ENCODE data around the gene SANBR. TPM values are rescaled to one million over a fixed set of nuclear protein-coding genes. Genes with fewer than 3 reads are reported as not detected.

Gene SANBR
- total and polyA plus RNA-seq, 4 donors: 2.8 to 17.7 (median 8.2) TPM

GRCh38 chr2:61055557-61055956 lies 10.1 kb upstream of the SANBR start:
- 14 to 17% methylated on average over 2 of the region's 2 CpGs for WGBS, 2 donors
- intact Hi-C loops (cut with DNase I): no loop called here

GRCh38 chr2:61057562-61057961 lies 8.1 kb upstream of the SANBR start:
- no peaks in the 10 kb centered on the region for H3K4me1 ChIP-seq (ENCODE audit: control insufficient read depth in 1 of 2, insufficient read depth in 2 of 2, low read length in 2 of 2)
- intact Hi-C loops (cut with DNase I): no loop called here

More at GRCh38 chr2:61055557-61055956, 10.1 kb upstream of the SANBR start:
- ATAC-seq (ENCODE audit: low FRiP score) (no peak), DNase-seq (no peak)
- Histone ChIP-seq H3K4me1 (ENCODE audit: control insufficient read depth in 1 of 2, insufficient read depth in 2 of 2, low read length in 2 of 2) (no peaks in the 10 kb centered on the region), H3K9me3 (ENCODE audit: control insufficient read depth, low read length) (no peaks in the 10 kb centered on the region), H3K27me3 (ENCODE audit: control insufficient read depth in 1 of 2, insufficient read depth in 2 of 2, low read length in 1 of 2) (no peaks in the 10 kb centered on the region), H3K27ac (ENCODE audit: low read depth in 1 of 2, low read length in 2 of 2) (no peak overlapping the region), H3K36me3 (ENCODE audit: control insufficient read depth in 1 of 2, insufficient read depth in 2 of 2, low read length in 1 of 2) (no peaks in the 10 kb centered on the region), H3K4me3 (ENCODE audit: low read length in 2 of 2) (no peak overlapping the region)

GRCh38 chr2:61059382-61059781 lies 6.3 kb upstream of the SANBR start:
- Histone ChIP-seq H3K4me3 (ENCODE audit: low read length in 2 of 2) (no peak overlapping the region), H3K9me3 (ENCODE audit: control insufficient read depth, low read length) (no peaks in the 10 kb centered on the region), H3K27ac (ENCODE audit: low read depth in 1 of 2, low read length in 2 of 2) (no peak overlapping the region), H3K27me3 (ENCODE audit: control insufficient read depth in 1 of 2, insufficient read depth in 2 of 2, low read length in 1 of 2) (no peaks in the 10 kb centered on the region), H3K36me3 (ENCODE audit: control insufficient read depth in 1 of 2, insufficient read depth in 2 of 2, low read length in 1 of 2) (no peaks in the 10 kb centered on the region), H3K4me1 (ENCODE audit: control insufficient read depth in 1 of 2, insufficient read depth in 2 of 2, low read length in 2 of 2) (no peaks in the 10 kb centered on the region)
- ATAC-seq (ENCODE audit: low FRiP score) (no peak), DNase-seq (no peak)
- intact Hi-C loops (cut with DNase I): no loop called here

More at GRCh38 chr2:61057562-61057961, 8.1 kb upstream of the SANBR start:
- Histone ChIP-seq H3K9me3 (ENCODE audit: control insufficient read depth, low read length) (no peaks in the 10 kb centered on the region), H3K4me3 (ENCODE audit: low read length in 2 of 2) (no peak overlapping the region), H3K27ac (ENCODE audit: low read depth in 1 of 2, low read length in 2 of 2) (no peak overlapping the region), H3K36me3 (ENCODE audit: control insufficient read depth in 1 of 2, insufficient read depth in 2 of 2, low read length in 1 of 2) (no peaks in the 10 kb centered on the region), H3K27me3 (ENCODE audit: control insufficient read depth in 1 of 2, insufficient read depth in 2 of 2, low read length in 1 of 2) (no peaks in the 10 kb centered on the region)
- no peak for DNase-seq
- ATAC-seq (ENCODE audit: low FRiP score): no peak

GRCh38 chr2:61074100-61074499 lies 8.4 kb downstream of the SANBR start:
- no peaks in the 10 kb centered on the region for H3K27me3 ChIP-seq (ENCODE audit: control insufficient read depth in 1 of 2, insufficient read depth in 2 of 2, low read length in 1 of 2)
- no peak overlapping the region for H3K27ac ChIP-seq (ENCODE audit: low read depth in 1 of 2, low read length in 2 of 2)
- DNase-seq (no peak), ATAC-seq (ENCODE audit: low FRiP score) (no peak)
- intact Hi-C loops (cut with DNase I): no loop called here
- peaks cover 4% of the 10 kb centered on the region in 2 donors for H3K36me3 ChIP-seq (ENCODE audit: control insufficient read depth in 1 of 2, insufficient read depth in 2 of 2, low read length in 1 of 2)
- 54 to 57% methylated on average over 1 of the region's 1 CpG for WGBS, 2 donors
- H3K4me1 ChIP-seq (ENCODE audit: control insufficient read depth in 1 of 2, insufficient read depth in 2 of 2, low read length in 2 of 2): no peaks in the 10 kb centered on the region
- H3K4me3 ChIP-seq (ENCODE audit: low read length in 2 of 2): no peak overlapping the region
- no peaks in the 10 kb centered on the region for H3K9me3 ChIP-seq (ENCODE audit: control insufficient read depth, low read length)

- Histone ChIP-seq H3K27ac (ENCODE audit: low read depth in 1 of 2, low read length in 2 of 2) (no peak overlapping the region), H3K4me1 (ENCODE audit: control insufficient read depth in 1 of 2, insufficient read depth in 2 of 2, low read length in 2 of 2) (no peaks in the 10 kb centered on the region), H3K27me3 (ENCODE audit: control insufficient read depth in 1 of 2, insufficient read depth in 2 of 2, low read length in 1 of 2) (no peaks in the 10 kb centered on the region), H3K9me3 (ENCODE audit: control insufficient read depth, low read length) (no peaks in the 10 kb centered on the region), H3K4me3 (ENCODE audit: low read length in 2 of 2) (no peak overlapping the region), H3K36me3 (ENCODE audit: control insufficient read depth in 1 of 2, insufficient read depth in 2 of 2, low read length in 1 of 2) (peaks cover 0 to 2% of the 10 kb centered on the region in 2 donors)
- intact Hi-C loops (cut with DNase I): no loop called here
- no peak for DNase-seq
- no peak for ATAC-seq (ENCODE audit: low FRiP score)
- WGBS, 2 donors: 96 to 99% methylated on average over 1 of the region's 1 CpG
Measured at GRCh38 chr2:61085883-61086282, 20.2 kb downstream of the SANBR start.

- ATAC-seq (ENCODE audit: low FRiP score) (no peak), DNase-seq (no peak)
- no peaks in the 10 kb centered on the region for H3K27me3 ChIP-seq (ENCODE audit: control insufficient read depth in 1 of 2, insufficient read depth in 2 of 2, low read length in 1 of 2)
- H3K4me3 ChIP-seq (ENCODE audit: low read length in 2 of 2): no peak overlapping the region
- H3K27ac ChIP-seq (ENCODE audit: low read depth in 1 of 2, low read length in 2 of 2): no peak overlapping the region
- H3K4me1 ChIP-seq (ENCODE audit: control insufficient read depth in 1 of 2, insufficient read depth in 2 of 2, low read length in 2 of 2): no peaks in the 10 kb centered on the region
- intact Hi-C loops (cut with DNase I): no loop called here
- H3K36me3 ChIP-seq (ENCODE audit: control insufficient read depth in 1 of 2, insufficient read depth in 2 of 2, low read length in 1 of 2): peaks cover 0 to 2% of the 10 kb centered on the region in 2 donors
- no peaks in the 10 kb centered on the region for H3K9me3 ChIP-seq (ENCODE audit: control insufficient read depth, low read length)
Measured at GRCh38 chr2:61089797-61090196, 24.1 kb downstream of the SANBR start.

GRCh38 chr2:61090386-61090921 lies 24.8 kb downstream of the SANBR start:
- DNase-seq (no peak), ATAC-seq (ENCODE audit: low FRiP score) (no peak)
- Histone ChIP-seq H3K4me3 (ENCODE audit: low read length in 2 of 2) (no peak overlapping the region), H3K27me3 (ENCODE audit: control insufficient read depth in 1 of 2, insufficient read depth in 2 of 2, low read length in 1 of 2) (no peaks in the 10 kb centered on the region), H3K4me1 (ENCODE audit: control insufficient read depth in 1 of 2, insufficient read depth in 2 of 2, low read length in 2 of 2) (no peaks in the 10 kb centered on the region), H3K27ac (ENCODE audit: low read depth in 1 of 2, low read length in 2 of 2) (no peak overlapping the region), H3K9me3 (ENCODE audit: control insufficient read depth, low read length) (no peaks in the 10 kb centered on the region), H3K36me3 (ENCODE audit: control insufficient read depth in 1 of 2, insufficient read depth in 2 of 2, low read length in 1 of 2) (peaks cover 0 to 2% of the 10 kb centered on the region in 2 donors)
- intact Hi-C loops (cut with DNase I): no loop called here
- 96% methylated on average over 5 of the region's 5 CpGs for WGBS, 2 donors

- H3K27ac ChIP-seq (ENCODE audit: low read depth in 1 of 2, low read length in 2 of 2): no peak overlapping the region
- H3K4me3 ChIP-seq (ENCODE audit: low read length in 2 of 2): no peak overlapping the region
- intact Hi-C loops (cut with DNase I): no loop called here
- ATAC-seq (ENCODE audit: low FRiP score): no peak
- no peak for DNase-seq
- H3K27me3 ChIP-seq (ENCODE audit: control insufficient read depth in 1 of 2, insufficient read depth in 2 of 2, low read length in 1 of 2): no peaks in the 10 kb centered on the region
- H3K9me3 ChIP-seq (ENCODE audit: control insufficient read depth, low read length): no peaks in the 10 kb centered on the region
- H3K36me3 ChIP-seq (ENCODE audit: control insufficient read depth in 1 of 2, insufficient read depth in 2 of 2, low read length in 1 of 2): peaks cover 0 to 2% of the 10 kb centered on the region in 2 donors
- 92 to 97% methylated on average over 8 of the region's 8 CpGs for WGBS, 2 donors
- H3K4me1 ChIP-seq (ENCODE audit: control insufficient read depth in 1 of 2, insufficient read depth in 2 of 2, low read length in 2 of 2): no peaks in the 10 kb centered on the region
Measured at GRCh38 chr2:61091485-61091884, 25.8 kb downstream of the SANBR start.

GRCh38 chr2:61096438-61096837 lies 30.8 kb downstream of the SANBR start:
- no peaks in the 10 kb centered on the region for H3K27me3 ChIP-seq (ENCODE audit: control insufficient read depth in 1 of 2, insufficient read depth in 2 of 2, low read length in 1 of 2)
- H3K9me3 ChIP-seq (ENCODE audit: control insufficient read depth, low read length): no peaks in the 10 kb centered on the region
- no peak overlapping the region for H3K4me3 ChIP-seq (ENCODE audit: low read length in 2 of 2)
- WGBS, 2 donors: 97 to 99% methylated on average over 3 of the region's 3 CpGs
- H3K36me3 ChIP-seq (ENCODE audit: control insufficient read depth in 1 of 2, insufficient read depth in 2 of 2, low read length in 1 of 2): no peaks in the 10 kb centered on the region
- H3K27ac ChIP-seq (ENCODE audit: low read depth in 1 of 2, low read length in 2 of 2): no peak overlapping the region
- intact Hi-C loops (cut with DNase I): no loop called here
- no peaks in the 10 kb centered on the region for H3K4me1 ChIP-seq (ENCODE audit: control insufficient read depth in 1 of 2, insufficient read depth in 2 of 2, low read length in 2 of 2)
- ATAC-seq (ENCODE audit: low FRiP score): no peak
- no peak for DNase-seq
